ENCODE results near the gene OSTN. TPM values are rescaled to one million over a fixed set of nuclear protein-coding genes. Genes with fewer than 3 reads are reported as not detected.
"Not testable (repeated sequence)": the region's sequence is repeated elsewhere in the genome, so short reads cannot be mapped to it uniquely, and the experiment has no call there.

Gene OSTN
- total RNA-seq, 1 donor from 2014 or later: 0.14 TPM

DNA sequence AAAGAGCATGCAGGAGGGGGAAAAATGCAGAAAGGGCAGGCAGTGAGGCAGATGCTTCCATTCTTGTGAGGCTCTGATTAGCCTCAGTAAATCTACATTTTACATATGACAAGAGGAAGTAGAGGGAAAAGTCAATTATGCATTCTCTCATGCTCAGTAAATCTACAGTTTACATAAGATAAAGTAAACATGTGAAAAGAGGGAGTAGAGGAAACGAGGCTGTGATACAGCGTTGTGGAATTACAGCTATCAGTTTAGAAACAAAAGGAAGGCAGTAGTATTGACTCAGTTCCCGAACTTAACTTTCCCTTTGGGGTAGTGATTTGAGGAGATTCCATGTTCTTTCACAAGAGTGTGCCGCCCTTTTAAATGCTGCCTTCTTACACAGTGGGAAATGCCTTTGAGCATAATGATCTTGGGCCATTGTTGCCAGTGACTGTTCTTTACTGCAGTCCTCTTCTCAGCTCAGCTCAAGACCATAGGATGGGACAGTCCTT, 39.3 kb downstream of the OSTN start:
- peaks cover 4% of the 10 kb centered on the region for H3K27me3 Mint-ChIP-seq
- peak overlapping the region; percentile 65 for H3K27ac Mint-ChIP-seq
- no peaks in the 10 kb centered on the region for H3K9me3 Mint-ChIP-seq (ENCODE audit: low read depth)
- TF ChIP-seq CTCF (IDR thresholded peaks at IDR 0.05; ENCODE audit: unreplicated experiment): no peak
- H3K4me3 Mint-ChIP-seq (ENCODE audit: low read depth): no peak overlapping the region
- no peak for DNase-seq (ENCODE audit: low spot score, unreplicated experiment)
- H3K4me1 Mint-ChIP-seq (ENCODE audit: low read depth): peaks cover 10% of the 10 kb centered on the region
- H3K36me3 Mint-ChIP-seq (ENCODE audit: insufficient read depth): no peaks in the 10 kb centered on the region

GRCh38 chr3:191239407-191240031, 40.5 kb downstream of the OSTN start:
- no peak for DNase-seq (ENCODE audit: low spot score, unreplicated experiment)
- no peak overlapping the region for H3K4me3 Mint-ChIP-seq (ENCODE audit: low read depth)
- no peaks in the 10 kb centered on the region for H3K36me3 Mint-ChIP-seq (ENCODE audit: insufficient read depth)
- no peak overlapping the region for H3K27ac Mint-ChIP-seq
- peaks cover 4% of the 10 kb centered on the region for H3K27me3 Mint-ChIP-seq
- no peak for TF ChIP-seq CTCF (IDR thresholded peaks at IDR 0.05; ENCODE audit: unreplicated experiment)
- no peaks in the 10 kb centered on the region for H3K9me3 Mint-ChIP-seq (ENCODE audit: low read depth)
- peaks cover 10% of the 10 kb centered on the region for H3K4me1 Mint-ChIP-seq (ENCODE audit: low read depth)

GRCh38 chr3:191240486-191240885, 41.4 kb downstream of the OSTN start:
- Mint-ChIP-seq H3K9me3 (ENCODE audit: low read depth) (no peaks in the 10 kb centered on the region), H3K27me3 (peaks cover 3% of the 10 kb centered on the region), H3K27ac (no peak overlapping the region), H3K4me1 (ENCODE audit: low read depth) (peaks cover 10% of the 10 kb centered on the region), H3K36me3 (ENCODE audit: insufficient read depth) (no peaks in the 10 kb centered on the region), H3K4me3 (ENCODE audit: low read depth) (no peak overlapping the region)
- DNase-seq (ENCODE audit: low spot score, unreplicated experiment): no peak
- no peak for TF ChIP-seq CTCF (IDR thresholded peaks at IDR 0.05; ENCODE audit: unreplicated experiment)

- no peaks in the 10 kb centered on the region for H3K27me3 Mint-ChIP-seq
These were observed 45.3 kb downstream of the OSTN start for GRCh38 chr3:191244242-191244867.

DNA sequence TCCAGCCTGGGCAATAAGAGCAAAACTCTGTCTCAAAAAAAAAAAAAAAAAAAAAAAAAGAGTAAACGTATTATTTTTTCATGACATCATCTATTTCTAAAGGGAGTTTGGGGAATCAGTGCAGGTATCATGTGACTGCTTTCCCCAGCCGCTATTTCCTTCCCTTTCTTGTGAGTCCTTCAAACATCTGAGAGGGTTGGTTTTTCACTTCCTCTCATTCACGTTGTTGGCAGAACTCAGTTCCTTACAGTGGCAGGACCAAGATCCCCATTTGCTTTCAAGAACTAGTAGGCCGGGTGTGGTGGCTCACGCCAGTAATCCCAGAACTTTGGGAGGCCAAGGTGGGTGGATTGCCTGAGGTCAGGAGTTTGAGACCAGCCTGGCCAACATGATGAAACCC, 47.0 kb downstream of the OSTN start:
- not testable (repeated sequence) for H3K27me3 Mint-ChIP-seq; H3K27ac Mint-ChIP-seq; H3K4me1 Mint-ChIP-seq (ENCODE audit: low read depth); DNase-seq (ENCODE audit: low spot score, unreplicated experiment); H3K4me3 Mint-ChIP-seq (ENCODE audit: low read depth); H3K36me3 Mint-ChIP-seq (ENCODE audit: insufficient read depth); H3K9me3 Mint-ChIP-seq (ENCODE audit: low read depth)

More at GRCh38 chr3:191244242-191244867, 45.3 kb downstream of the OSTN start:
- H3K9me3 Mint-ChIP-seq (ENCODE audit: low read depth): no peaks in the 10 kb centered on the region
- no peaks in the 10 kb centered on the region for H3K4me1 Mint-ChIP-seq (ENCODE audit: low read depth)
- no peak for DNase-seq (ENCODE audit: low spot score, unreplicated experiment)
- no peak overlapping the region for H3K27ac Mint-ChIP-seq
- no peak overlapping the region for H3K4me3 Mint-ChIP-seq (ENCODE audit: low read depth)
- peak; percentile 55 for TF ChIP-seq CTCF (IDR thresholded peaks at IDR 0.05; ENCODE audit: unreplicated experiment)
- no peaks in the 10 kb centered on the region for H3K36me3 Mint-ChIP-seq (ENCODE audit: insufficient read depth)

DNA sequence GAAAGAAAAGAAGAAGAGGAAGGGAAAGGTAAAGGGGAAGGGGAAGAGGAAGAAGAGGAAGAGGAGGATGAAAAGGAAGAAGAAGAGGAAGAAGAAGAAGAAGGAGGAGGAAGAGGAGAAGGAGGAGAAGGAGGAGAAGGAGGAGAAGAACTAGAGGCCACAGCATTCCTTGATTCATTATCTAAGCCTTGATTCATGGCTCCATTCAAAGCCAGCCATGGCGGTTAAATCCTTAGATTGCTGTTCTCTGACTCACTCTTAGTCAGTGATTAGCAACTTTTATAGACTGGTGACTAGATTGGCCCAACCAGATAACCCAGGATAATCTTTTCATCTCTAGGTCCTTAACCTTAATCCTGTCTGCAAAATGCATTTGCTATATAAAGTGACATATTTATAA, 47.6 kb downstream of the OSTN start:
- Mint-ChIP-seq H3K27ac (no peak overlapping the region), H3K4me1 (ENCODE audit: low read depth) (no peaks in the 10 kb centered on the region), H3K27me3 (no peaks in the 10 kb centered on the region), H3K4me3 (ENCODE audit: low read depth) (no peak overlapping the region), H3K9me3 (ENCODE audit: low read depth) (no peaks in the 10 kb centered on the region), H3K36me3 (ENCODE audit: insufficient read depth) (no peaks in the 10 kb centered on the region)
- TF ChIP-seq CTCF (IDR thresholded peaks at IDR 0.05; ENCODE audit: unreplicated experiment): no peak
- DNase-seq (ENCODE audit: low spot score, unreplicated experiment): no peak
